ENCODE results near the gene ANKRD34C. TPM values are rescaled to one million over a fixed set of nuclear protein-coding genes. Genes with fewer than 3 reads are reported as not detected.

Gene ANKRD34C
- total RNA-seq, 1 experiment from 2014 or later, result not detected

DNA sequence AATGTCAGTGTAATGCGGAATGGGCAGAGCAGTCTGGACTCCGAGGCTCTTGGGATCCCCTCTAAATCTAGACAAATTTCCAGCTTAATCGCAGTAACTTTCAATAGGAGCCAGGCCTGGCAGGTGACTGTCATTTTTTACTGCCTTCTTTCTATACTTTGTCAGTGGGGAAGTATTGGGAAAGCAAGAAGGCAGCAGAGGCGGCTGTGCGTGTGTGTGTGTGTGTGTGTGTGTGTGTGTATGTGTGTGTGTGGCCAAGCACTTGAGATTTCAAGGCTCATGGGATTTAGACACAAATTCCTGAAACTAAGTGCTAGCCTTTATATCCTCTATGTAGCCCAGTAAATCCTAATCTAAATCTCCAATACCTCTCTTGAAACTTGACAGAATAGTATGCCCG lies 49.3 kb upstream of the ANKRD34C start:
- Mint-ChIP-seq H3K4me3 (no peak overlapping the region), H3K27ac (no peak overlapping the region), H3K9me3 (peaks cover 24% of the 10 kb centered on the region), H3K4me1 (peaks cover 5% of the 10 kb centered on the region), H3K36me3 (no peaks in the 10 kb centered on the region), H3K27me3 (ENCODE audit: low read depth) (peaks cover 3% of the 10 kb centered on the region)
- no peak for TF ChIP-seq ZNF121 (CRISPR knock-in tag; IDR thresholded peaks at IDR 0.05)
- TF ChIP-seq, protein P1, sequence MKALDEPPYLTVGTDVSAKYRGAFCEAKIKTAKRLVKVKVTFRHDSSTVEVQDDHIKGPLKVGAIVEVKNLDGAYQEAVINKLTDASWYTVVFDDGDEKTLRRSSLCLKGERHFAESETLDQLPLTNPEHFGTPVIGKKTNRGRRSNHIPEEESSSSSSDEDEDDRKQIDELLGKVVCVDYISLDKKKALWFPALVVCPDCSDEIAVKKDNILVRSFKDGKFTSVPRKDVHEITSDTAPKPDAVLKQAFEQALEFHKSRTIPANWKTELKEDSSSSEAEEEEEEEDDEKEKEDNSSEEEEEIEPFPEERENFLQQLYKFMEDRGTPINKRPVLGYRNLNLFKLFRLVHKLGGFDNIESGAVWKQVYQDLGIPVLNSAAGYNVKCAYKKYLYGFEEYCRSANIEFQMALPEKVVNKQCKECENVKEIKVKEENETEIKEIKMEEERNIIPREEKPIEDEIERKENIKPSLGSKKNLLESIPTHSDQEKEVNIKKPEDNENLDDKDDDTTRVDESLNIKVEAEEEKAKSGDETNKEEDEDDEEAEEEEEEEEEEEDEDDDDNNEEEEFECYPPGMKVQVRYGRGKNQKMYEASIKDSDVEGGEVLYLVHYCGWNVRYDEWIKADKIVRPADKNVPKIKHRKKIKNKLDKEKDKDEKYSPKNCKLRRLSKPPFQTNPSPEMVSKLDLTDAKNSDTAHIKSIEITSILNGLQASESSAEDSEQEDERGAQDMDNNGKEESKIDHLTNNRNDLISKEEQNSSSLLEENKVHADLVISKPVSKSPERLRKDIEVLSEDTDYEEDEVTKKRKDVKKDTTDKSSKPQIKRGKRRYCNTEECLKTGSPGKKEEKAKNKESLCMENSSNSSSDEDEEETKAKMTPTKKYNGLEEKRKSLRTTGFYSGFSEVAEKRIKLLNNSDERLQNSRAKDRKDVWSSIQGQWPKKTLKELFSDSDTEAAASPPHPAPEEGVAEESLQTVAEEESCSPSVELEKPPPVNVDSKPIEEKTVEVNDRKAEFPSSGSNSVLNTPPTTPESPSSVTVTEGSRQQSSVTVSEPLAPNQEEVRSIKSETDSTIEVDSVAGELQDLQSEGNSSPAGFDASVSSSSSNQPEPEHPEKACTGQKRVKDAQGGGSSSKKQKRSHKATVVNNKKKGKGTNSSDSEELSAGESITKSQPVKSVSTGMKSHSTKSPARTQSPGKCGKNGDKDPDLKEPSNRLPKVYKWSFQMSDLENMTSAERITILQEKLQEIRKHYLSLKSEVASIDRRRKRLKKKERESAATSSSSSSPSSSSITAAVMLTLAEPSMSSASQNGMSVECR (CRISPR knock-in tag; IDR thresholded peaks at IDR 0.05; ENCODE audit: borderline replicate concordance), result no peak
- TF ChIP-seq NR2C2 (CRISPR knock-in tag; IDR thresholded peaks at IDR 0.05), result no peak
- TF ChIP-seq NR3C1 (CRISPR knock-in tag; conservative IDR thresholded peaks at IDR 0.05; ENCODE audit: low read depth), result no peak
- TF ChIP-seq, protein P2, sequence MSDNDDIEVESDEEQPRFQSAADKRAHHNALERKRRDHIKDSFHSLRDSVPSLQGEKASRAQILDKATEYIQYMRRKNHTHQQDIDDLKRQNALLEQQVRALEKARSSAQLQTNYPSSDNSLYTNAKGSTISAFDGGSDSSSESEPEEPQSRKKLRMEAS (CRISPR knock-in tag; IDR thresholded peaks at IDR 0.05), result no peak
- TF ChIP-seq FOXP1 (CRISPR knock-in tag; IDR thresholded peaks at IDR 0.05; ENCODE audit: borderline replicate concordance), result no peak
- TF ChIP-seq ZNF317 (CRISPR knock-in tag; IDR thresholded peaks at IDR 0.05; ENCODE audit: borderline replicate concordance, low read depth), result no peak
- TF ChIP-seq HMGXB4 (CRISPR knock-in tag; IDR thresholded peaks at IDR 0.05), result no peak
- TF ChIP-seq, protein P3, sequence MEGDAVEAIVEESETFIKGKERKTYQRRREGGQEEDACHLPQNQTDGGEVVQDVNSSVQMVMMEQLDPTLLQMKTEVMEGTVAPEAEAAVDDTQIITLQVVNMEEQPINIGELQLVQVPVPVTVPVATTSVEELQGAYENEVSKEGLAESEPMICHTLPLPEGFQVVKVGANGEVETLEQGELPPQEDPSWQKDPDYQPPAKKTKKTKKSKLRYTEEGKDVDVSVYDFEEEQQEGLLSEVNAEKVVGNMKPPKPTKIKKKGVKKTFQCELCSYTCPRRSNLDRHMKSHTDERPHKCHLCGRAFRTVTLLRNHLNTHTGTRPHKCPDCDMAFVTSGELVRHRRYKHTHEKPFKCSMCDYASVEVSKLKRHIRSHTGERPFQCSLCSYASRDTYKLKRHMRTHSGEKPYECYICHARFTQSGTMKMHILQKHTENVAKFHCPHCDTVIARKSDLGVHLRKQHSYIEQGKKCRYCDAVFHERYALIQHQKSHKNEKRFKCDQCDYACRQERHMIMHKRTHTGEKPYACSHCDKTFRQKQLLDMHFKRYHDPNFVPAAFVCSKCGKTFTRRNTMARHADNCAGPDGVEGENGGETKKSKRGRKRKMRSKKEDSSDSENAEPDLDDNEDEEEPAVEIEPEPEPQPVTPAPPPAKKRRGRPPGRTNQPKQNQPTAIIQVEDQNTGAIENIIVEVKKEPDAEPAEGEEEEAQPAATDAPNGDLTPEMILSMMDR (IDR thresholded peaks at IDR 0.05), result no peak
- no peak for TF ChIP-seq E2F1 (CRISPR knock-in tag; IDR thresholded peaks at IDR 0.05)
- TF ChIP-seq ATF3 (CRISPR knock-in tag; conservative IDR thresholded peaks at IDR 0.05), result no peak
- TF ChIP-seq ZNF281 (CRISPR knock-in tag; IDR thresholded peaks at IDR 0.05), result no peak
- no peak for TF ChIP-seq ERG (CRISPR knock-in tag; IDR thresholded peaks at IDR 0.05)
- no peak for TF ChIP-seq NFYB (CRISPR knock-in tag; conservative IDR thresholded peaks at IDR 0.05; ENCODE audit: low read depth)
- no peak for TF ChIP-seq ATF1 (CRISPR knock-in tag; IDR thresholded peaks at IDR 0.05)
- TF ChIP-seq, protein P4, sequence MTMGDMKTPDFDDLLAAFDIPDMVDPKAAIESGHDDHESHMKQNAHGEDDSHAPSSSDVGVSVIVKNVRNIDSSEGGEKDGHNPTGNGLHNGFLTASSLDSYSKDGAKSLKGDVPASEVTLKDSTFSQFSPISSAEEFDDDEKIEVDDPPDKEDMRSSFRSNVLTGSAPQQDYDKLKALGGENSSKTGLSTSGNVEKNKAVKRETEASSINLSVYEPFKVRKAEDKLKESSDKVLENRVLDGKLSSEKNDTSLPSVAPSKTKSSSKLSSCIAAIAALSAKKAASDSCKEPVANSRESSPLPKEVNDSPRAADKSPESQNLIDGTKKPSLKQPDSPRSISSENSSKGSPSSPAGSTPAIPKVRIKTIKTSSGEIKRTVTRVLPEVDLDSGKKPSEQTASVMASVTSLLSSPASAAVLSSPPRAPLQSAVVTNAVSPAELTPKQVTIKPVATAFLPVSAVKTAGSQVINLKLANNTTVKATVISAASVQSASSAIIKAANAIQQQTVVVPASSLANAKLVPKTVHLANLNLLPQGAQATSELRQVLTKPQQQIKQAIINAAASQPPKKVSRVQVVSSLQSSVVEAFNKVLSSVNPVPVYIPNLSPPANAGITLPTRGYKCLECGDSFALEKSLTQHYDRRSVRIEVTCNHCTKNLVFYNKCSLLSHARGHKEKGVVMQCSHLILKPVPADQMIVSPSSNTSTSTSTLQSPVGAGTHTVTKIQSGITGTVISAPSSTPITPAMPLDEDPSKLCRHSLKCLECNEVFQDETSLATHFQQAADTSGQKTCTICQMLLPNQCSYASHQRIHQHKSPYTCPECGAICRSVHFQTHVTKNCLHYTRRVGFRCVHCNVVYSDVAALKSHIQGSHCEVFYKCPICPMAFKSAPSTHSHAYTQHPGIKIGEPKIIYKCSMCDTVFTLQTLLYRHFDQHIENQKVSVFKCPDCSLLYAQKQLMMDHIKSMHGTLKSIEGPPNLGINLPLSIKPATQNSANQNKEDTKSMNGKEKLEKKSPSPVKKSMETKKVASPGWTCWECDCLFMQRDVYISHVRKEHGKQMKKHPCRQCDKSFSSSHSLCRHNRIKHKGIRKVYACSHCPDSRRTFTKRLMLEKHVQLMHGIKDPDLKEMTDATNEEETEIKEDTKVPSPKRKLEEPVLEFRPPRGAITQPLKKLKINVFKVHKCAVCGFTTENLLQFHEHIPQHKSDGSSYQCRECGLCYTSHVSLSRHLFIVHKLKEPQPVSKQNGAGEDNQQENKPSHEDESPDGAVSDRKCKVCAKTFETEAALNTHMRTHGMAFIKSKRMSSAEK (CRISPR knock-in tag; IDR thresholded peaks at IDR 0.05; ENCODE audit: borderline replicate concordance), result no peak
- CTCF ChIA-PET, result no interaction called here
- DNase-seq (ENCODE audit: low spot score) (no peak), ATAC-seq (no peak)
- POLR2A ChIA-PET, result no interaction called here

Measured in WTC11 (cell line).